Prostate gland (tissue), 2 donors: ENCODE results near the gene NEK6. TPM values are rescaled to one million over a fixed set of nuclear protein-coding genes. Genes with fewer than 3 reads are reported as not detected.

ENCODE experiments used
- DNase-seq: peaks from one replicate; pipeline ENCODE4 v3.0.0-alpha.2; 2019; ENCODE audit warnings: low spot score
- H3K27ac ChIP-seq, 2 donors: fragments of 200-600 bp; sonication (generic); 2 replicates each; pipeline ENCODE4 v1.5.1; 2017 to 2019
- H3K27me3 ChIP-seq: fragments of 200-600 bp; sonication (generic); replicated peaks from 2 replicates; pipeline ENCODE4 v1.5.1; 2019; ENCODE audit not compliant: insufficient read depth
- H3K36me3 ChIP-seq, 2 donors: fragments of 200-600 bp; sonication (generic); 1 replicate in 1 of 2; 2 replicates in 1 of 2; pipeline versions ENCODE4 v1.5.1 to v1.8.1; 2017 to 2019
- H3K4me1 ChIP-seq: fragments of 200-600 bp; sonication (generic); replicated peaks from 2 replicates; pipeline ENCODE4 v1.5.1; 2019
- H3K4me3 ChIP-seq, 2 donors: fragments of 200-600 bp; sonication (generic); 2 replicates each; pipeline ENCODE4 v1.5.1; 2017 to 2019
- H3K9me3 ChIP-seq: fragments of 200-600 bp; sonication (generic); 2 replicates; pipeline ENCODE4 v1.5.1; 2017
- POLR2A ChIP-seq: fragments of 450-650 bp; IDR thresholded peaks from one replicate; pipeline ENCODE4 v1.6.1; 2016; ENCODE audit warnings: antibody characterized with exemption, mild to moderate bottlenecking
- POLR2AphosphoS5 ChIP-seq: sonication (generic); formaldehyde crosslinking; IDR thresholded peaks from one replicate; pipeline ENCODE4 v1.6.1; 2017; ENCODE audit warnings: antibody characterized with exemption
- WGBS: methylation state at CpG from one replicate; pipeline ENCODE4 v1.1.5; 2018; 5-methylcytosine and 5-hydroxymethylcytosine counted together
- intact Hi-C: fragments of 100-400 bp; cut with DNase I; formaldehyde crosslinking; loops from one replicate; pipeline ENCODE4 v1.14.2; 2022
- total RNA-seq, 2 donors: library from RNA; depleted of rRNA; stranded (reverse); fragments of >200 nt; gene quantifications; one replicate each; pipeline ENCODE4 v1.1.0, GENCODE V29; 2016
- TF ChIP-seq, protein P1 (sequence below), 4 experiments: fragments of 200-600 bp in 2 of 4; fragments of 450-650 bp in 2 of 4; sonication (generic) in 2 of 4; IDR thresholded peaks; 1 replicate in 3 of 4; 2 replicates in 1 of 4; pipeline ENCODE4 v1.5.1; 2016 to 2019; ENCODE audit warnings: antibody characterized with exemption in 4 of 4, mild to moderate bottlenecking in 2 of 4, moderate library complexity in 2 of 4

Gene NEK6
- total RNA-seq, 2 donors from 2014 or later, result 32.3 to 44.2 TPM

DNA sequence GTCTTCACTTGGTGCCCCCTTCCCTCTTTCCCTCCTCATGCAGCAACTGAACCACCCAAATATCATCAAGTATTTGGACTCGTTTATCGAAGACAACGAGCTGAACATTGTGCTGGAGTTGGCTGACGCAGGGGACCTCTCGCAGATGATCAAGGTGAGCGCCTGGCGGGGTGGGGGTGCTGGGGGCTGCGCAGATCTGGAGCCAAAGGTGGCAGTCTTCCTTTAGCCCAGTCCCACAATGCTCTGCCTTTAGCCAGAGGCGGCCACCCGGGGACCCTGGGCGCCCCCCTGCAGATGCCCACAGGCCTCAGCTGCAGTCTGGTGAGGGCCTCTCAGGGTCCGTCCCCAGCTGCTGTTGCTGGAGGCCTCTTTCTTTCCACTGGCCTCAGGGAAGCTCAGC, 63.7 kb downstream of the NEK6 start:
- no peaks in the 10 kb centered on the region for H3K27me3 ChIP-seq
- no peaks in the 10 kb centered on the region for H3K4me1 ChIP-seq
- DNase-seq, result no peak
- H3K36me3 ChIP-seq, result peaks cover 0 to 4% of the 10 kb centered on the region in 2 donors
- no peak overlapping the region for H3K27ac ChIP-seq
- intact Hi-C loops, result no loop called here
- H3K9me3 ChIP-seq, result no peaks in the 10 kb centered on the region
- TF ChIP-seq POLR2A, result no peak
- TF ChIP-seq, protein P1, sequence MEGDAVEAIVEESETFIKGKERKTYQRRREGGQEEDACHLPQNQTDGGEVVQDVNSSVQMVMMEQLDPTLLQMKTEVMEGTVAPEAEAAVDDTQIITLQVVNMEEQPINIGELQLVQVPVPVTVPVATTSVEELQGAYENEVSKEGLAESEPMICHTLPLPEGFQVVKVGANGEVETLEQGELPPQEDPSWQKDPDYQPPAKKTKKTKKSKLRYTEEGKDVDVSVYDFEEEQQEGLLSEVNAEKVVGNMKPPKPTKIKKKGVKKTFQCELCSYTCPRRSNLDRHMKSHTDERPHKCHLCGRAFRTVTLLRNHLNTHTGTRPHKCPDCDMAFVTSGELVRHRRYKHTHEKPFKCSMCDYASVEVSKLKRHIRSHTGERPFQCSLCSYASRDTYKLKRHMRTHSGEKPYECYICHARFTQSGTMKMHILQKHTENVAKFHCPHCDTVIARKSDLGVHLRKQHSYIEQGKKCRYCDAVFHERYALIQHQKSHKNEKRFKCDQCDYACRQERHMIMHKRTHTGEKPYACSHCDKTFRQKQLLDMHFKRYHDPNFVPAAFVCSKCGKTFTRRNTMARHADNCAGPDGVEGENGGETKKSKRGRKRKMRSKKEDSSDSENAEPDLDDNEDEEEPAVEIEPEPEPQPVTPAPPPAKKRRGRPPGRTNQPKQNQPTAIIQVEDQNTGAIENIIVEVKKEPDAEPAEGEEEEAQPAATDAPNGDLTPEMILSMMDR (IDR thresholded peaks at IDR 0.05), result no peak
- no peak for TF ChIP-seq POLR2AphosphoS5
- whole genome bisulfite sequencing, result 92% methylated on average over 12 of the region's 12 CpGs
- H3K4me3 ChIP-seq, result no peak overlapping the region

DNA sequence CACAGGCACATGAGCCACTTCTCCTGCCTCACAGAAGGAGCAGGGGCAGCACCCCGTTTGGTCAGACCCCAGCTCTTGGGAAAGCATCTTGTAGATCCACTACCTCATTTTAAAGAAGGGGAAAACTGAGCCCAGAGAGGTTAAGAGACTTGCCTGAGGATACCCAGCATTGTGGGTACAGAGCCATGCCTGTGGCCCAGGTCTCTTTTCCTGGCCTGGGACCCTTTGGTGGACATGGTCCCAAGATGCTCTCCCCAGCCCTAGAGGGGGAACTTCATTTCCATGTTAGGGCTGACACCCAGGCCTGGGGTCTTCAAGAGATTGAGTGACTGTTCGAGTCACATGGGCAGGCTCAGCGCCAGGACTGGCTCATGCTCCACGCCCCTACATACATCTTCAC, 64.2 kb downstream of the NEK6 start:
- TF ChIP-seq, protein P1 (IDR thresholded peaks at IDR 0.05), result no peak
- TF ChIP-seq POLR2A, result no peak
- Histone ChIP-seq H3K9me3 (no peaks in the 10 kb centered on the region), H3K27ac (no peak overlapping the region), H3K4me1 (no peaks in the 10 kb centered on the region), H3K36me3 (peaks cover 3 to 8% of the 10 kb centered on the region in 2 donors), H3K4me3 (no peak overlapping the region), H3K27me3 (no peaks in the 10 kb centered on the region)
- intact Hi-C loops, result no loop called here
- no peak for DNase-seq
- WGBS, result 92% methylated on average over 4 of the region's 4 CpGs

DNA sequence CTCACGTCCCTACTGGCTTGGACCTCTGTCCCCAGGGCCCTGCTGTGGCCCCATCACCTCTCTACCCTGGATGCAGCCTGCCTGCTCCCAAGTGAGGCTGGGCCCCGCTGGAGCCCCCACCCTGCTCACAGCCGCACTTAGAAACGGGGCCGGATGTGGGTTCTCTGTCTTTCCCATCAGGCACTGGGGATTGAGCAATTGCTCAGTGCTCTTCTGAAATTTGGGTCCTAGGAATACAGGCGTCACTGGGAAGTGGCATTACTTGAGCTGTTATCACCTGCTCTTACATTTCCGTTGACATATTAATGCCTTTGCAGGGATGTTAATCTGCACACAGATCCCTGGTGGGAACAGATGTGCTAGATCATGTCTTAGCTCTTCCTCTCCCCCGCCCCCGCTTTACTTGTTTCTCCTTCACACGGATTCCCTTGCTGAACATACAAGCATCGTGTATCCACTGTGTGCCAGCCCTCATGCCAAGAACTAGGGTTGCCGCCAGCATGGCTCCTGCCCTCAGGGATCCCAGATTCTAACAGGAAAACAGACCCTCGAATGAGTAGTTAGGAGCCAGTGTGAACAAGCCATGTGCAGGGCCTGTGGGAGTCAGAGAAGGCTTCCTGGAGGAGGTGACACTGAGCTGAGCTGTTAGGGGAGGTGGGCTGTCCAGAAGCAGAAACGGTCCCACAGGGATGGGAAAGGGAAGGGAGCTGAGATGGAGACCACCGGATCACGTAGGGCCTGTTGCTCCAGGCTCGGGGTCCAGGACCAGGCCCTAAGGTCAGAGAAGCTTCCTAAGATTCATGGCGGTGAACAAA, 65.1 kb downstream of the NEK6 start:
- intact Hi-C loops, result no loop called here
- H3K27ac ChIP-seq, result no peak overlapping the region
- H3K36me3 ChIP-seq, result peaks cover 12 to 15% of the 10 kb centered on the region in 2 donors
- TF ChIP-seq POLR2A (no peak), POLR2AphosphoS5 (no peak)
- TF ChIP-seq, protein P1 (IDR thresholded peaks at IDR 0.05), result no peak
- no peaks in the 10 kb centered on the region for H3K27me3 ChIP-seq
- H3K4me3 ChIP-seq, result no peak overlapping the region
- H3K4me1 ChIP-seq, result no peaks in the 10 kb centered on the region
- no peak for DNase-seq
- no peaks in the 10 kb centered on the region for H3K9me3 ChIP-seq
- 86% methylated on average over 18 of the region's 18 CpGs for WGBS

DNA sequence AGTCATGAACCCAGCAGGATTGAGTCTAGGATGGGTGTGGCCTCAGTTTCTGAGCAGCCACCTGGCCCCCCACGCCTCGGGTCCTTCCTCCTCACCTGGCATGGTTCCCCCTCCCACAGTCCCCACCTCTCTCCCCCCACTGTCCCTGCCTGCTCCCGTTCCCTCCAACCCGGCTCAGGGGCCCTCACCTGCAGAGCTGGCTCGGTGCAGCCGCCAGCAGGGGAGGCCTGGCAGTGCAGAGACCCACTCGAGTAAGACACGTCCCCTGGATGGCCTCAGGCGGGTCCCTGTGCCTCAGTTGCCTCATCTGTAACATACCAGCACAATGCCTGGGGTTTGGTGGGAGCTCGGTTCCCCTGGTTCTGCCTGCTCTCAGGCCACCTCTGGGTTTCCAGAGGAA, 66.2 kb downstream of the NEK6 start:
- intact Hi-C loops, result no loop called here
- DNase-seq, result no peak
- peaks cover 12 to 15% of the 10 kb centered on the region in 2 donors for H3K36me3 ChIP-seq
- H3K27ac ChIP-seq, result no peak overlapping the region
- no peak for TF ChIP-seq POLR2A
- TF ChIP-seq, protein P1 (IDR thresholded peaks at IDR 0.05), result no peak
- no peak for TF ChIP-seq POLR2AphosphoS5
- H3K27me3 ChIP-seq, result no peaks in the 10 kb centered on the region
- no peak overlapping the region for H3K4me3 ChIP-seq
- no peaks in the 10 kb centered on the region for H3K9me3 ChIP-seq
- H3K4me1 ChIP-seq, result no peaks in the 10 kb centered on the region
- 74% methylated on average over 10 of the region's 10 CpGs for WGBS

DNA sequence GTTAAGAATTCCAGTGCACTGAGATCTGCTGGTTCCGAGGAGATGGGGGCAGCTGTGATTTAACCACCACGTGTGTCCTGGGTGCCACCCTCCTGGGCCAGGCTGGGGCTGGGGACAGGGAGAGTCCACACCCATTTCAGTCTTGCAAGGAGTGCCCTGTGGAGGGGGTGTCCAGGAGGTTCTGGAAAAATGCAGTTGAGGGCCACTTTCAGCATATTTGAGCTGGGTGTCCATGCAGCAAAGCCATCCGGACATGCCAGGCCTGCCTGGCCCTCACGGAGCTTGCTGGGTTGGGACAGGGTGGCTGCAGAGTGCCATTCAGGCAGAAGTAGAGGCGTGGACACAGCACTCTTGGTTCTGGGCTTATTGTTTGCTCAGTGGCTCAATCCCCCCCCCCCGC, 68.1 kb downstream of the NEK6 start:
- intact Hi-C loops, result no loop called here
- WGBS, result 77% methylated on average over 6 of the region's 6 CpGs
- no peaks in the 10 kb centered on the region for H3K9me3 ChIP-seq
- no peaks in the 10 kb centered on the region for H3K4me1 ChIP-seq
- H3K4me3 ChIP-seq, result no peak overlapping the region
- TF ChIP-seq POLR2A, result no peak
- TF ChIP-seq POLR2AphosphoS5, result no peak
- TF ChIP-seq, protein P1 (IDR thresholded peaks at IDR 0.05), result no peak
- DNase-seq, result no peak
- no peaks in the 10 kb centered on the region for H3K27me3 ChIP-seq
- peaks cover 12 to 15% of the 10 kb centered on the region in 2 donors for H3K36me3 ChIP-seq
- no peak overlapping the region for H3K27ac ChIP-seq
